LHCN-M2 (cell line): ENCODE data around the gene MPRIP. TPM values are rescaled to one million over a fixed set of nuclear protein-coding genes. Genes with fewer than 3 reads are reported as not detected.
"Not testable (repeated sequence)": the region's sequence is repeated elsewhere in the genome, so short reads cannot be mapped to it uniquely, and the experiment has no call there.

Experiments
- DNase-seq: peaks from one replicate; pipeline ENCODE4 v3.0.0-alpha.2; 2012; ENCODE audit warnings: low read depth
- total RNA-seq: library from RNA; depleted of rRNA; stranded (reverse); fragments of >200 nt; gene quantifications from 2 replicates; pipeline ENCODE4 v1.2.3, GENCODE V29; 2014

Gene MPRIP
- total RNA-seq, 1 experiment from 2014 or later = 198 TPM

DNA sequence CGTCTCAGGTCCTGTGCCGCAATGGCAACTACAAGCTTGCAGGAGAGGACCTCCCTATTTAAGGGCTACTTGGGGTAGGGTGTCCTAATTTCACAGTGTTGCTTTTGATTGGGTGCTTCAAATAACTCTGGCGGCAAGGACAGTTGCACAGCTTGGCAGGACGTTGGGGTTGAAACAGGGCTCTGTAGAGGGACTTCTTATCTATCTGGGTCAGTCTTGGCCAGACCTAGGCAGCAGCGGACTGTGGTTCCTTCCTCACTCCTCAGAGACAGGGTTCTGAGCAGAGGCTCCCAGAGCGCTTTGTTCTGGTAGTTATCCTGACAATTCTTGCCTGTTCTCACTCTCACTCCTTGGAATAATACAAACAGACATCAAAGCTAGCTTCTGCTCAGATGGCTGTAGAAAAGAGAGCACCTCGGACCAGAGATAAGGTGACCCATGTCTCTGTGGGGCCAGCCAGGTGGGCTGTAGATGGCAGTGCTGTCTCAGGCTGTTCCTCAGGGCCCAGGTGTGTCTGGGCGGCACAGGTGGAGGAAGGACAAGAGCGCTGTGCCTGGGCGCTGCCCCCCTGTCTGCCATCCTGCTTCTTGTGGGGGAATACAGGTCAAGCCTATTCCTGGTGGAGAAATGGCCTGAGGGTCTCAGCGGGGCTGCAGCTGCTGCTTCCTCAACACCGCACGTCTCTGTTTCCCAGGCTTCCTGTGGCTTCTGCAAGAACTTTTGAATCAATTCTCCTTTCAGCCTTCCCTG lies 102.8 kb downstream of the MPRIP start:
- no peak for DNase-seq

DNA sequence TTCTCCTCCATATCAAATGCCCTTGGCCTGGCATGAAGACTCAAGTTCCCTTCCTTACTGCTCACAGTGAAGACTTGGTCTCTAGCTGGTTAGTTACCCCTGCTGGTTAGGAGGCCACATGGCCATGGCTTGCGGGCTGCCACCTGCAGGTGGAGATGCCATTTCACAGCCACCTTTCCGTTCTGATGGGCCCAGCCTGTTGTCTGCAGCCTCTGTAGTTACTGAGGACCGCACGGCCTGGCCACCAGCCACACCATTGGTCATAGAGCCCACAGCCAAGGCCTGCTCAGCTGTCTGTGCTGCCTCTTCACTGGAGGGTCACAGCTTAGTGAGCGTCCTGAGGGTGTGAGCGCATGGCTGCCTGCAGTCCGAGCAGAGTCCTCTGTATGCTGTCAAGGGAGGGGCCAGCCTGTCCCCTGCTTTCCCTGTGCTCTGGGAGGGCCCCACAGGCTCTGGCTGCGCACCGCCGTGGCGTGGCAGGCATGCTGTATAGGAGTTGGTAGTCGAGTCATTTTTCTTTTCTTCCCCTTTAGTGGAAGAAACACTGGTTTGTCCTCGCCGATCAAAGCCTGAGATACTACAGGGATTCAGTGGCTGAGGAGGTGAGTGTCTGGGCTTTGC lies 104.6 kb downstream of the MPRIP start:
- DNase-seq = no peak

DNA sequence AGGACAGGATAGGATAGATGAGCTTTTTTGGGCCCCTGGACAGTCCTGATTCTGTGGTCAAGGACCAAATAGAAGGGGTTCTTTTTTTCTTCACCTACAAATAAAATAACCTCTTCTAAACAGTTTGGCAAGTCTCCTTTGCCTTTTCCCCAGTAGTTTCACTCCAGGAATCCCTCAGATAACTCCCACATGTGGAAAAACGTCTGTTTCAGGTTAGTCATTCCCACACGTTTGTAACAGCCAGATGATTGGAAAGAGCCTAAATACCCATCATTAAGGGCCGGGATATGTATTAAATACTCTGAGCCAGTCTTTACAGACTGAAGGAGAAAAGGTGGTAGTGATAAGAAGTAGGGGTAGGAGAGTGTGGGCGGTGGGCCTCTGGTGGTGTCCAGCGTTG lies 105.6 kb downstream of the MPRIP start:
- DNase-seq = no peak

DNA sequence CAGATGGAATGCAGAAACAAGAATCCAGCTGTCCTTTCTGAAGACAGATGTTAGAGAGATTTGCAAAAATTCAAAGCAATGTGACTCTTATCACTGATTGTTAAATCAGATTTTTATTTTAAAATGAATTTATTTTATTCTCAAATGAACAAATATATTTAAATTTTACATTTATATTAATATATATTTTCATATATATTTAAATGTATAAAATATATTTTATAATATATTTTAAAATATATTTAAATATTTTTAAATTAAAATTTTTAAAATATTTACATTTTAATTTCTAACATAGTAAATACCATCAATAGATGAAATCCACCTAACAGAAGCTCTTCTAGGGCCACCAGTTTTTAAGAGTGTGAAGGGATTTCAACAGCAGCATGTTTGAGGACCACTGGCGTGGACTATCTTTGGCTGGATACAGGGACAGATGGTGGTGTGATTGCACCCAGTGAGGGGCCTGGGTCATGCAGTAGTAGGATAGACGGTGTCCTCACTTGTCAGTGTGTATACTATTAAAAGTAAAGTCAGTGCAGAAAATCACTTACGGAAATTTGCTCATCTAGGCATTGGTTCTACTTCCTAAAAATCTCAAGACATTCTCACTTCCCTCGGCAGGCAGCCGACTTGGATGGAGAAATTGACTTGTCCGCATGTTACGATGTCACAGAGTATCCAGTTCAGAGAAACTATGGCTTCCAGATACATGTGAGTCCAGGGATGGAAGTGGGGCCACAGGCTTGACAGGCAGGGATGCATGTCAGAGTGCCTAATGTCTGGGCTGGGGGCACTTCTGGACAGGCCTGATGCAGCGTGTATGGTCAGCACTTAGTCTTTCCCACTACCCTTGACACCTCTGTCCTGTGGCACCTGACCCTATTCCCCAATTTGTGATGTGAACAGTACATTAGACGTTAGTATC lies 107.5 kb downstream of the MPRIP start:
- DNase-seq = peak; percentile 11

DNA sequence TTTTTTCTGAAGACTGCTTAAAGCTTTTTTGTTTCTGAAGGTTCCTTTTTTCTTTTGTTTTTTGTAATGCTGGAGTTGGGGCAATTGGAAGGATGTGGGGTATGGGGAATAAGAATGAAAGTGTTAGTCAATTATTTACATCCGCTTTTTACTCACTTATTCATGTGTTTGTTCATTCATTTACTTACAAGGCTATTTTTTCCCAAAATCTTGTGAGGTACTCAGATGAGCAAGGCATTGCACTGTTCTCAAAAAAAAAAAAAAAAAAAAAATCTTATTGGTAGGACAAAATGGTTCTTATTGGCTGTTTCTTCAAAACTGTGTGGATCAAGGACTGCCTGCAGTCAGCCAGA lies 108.2 kb downstream of the MPRIP start:
- DNase-seq = no peak

DNA sequence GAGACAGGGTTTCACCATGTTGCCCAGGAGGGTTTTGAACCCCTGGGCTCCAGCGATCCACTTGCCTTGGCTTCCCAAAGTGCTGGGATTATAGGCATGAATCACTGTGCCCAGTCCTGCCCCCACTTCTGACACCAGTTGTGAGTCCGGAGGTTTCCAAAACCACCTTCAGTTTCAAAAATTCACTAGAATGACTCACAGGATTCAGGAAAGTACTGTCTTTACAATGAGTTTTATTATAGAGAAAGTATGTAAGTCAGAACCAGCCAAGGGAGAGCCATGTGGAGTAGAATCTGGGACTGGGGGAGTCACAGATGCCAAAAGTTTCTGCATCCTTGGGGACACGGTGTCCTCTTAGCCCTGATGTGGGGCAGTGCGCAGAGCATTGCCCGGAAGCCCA lies 108.8 kb downstream of the MPRIP start:
- DNase-seq = peak; percentile 93

DNA sequence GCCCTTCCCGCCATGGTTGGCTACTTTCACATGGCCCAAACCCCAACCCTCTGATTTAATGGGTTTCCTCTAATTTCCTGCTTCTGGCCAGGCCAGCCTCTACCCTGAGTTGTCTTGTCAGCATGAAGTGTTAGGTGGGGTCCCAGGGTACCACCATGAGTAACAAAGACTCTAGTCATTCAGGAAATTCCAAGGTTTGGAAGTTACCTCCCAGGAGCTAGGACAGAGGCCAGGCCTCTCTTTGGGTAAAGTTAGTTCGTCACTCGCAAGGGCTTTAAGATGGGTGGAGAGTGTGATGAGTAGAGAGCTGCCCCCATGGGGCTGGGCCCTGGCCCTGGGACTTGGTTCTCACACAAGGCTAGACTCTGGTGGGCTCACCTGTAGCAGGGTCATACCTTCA lies 109.3 kb downstream of the MPRIP start:
- DNase-seq = no peak

DNA sequence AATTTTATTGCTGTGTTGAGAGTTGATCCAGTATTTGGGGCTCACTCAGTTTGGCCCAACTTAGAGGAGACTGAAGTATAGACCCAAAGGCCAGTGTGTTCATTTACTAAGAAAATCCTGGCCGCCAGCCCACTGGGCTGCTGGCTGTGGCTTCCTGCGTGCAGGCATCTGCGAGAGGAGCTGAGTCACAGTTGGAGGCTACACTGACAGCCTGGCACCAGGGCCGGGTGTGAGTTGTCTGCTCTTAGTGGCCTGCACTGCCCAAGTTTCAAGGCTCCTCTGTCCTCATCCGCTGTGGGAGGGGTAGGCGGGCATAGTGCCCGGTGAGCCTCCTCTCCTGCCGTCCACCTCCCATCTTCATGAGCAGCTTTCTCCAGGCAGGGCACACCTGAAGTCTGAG lies 109.7 kb downstream of the MPRIP start:
- DNase-seq = peak; percentile 95

DNA sequence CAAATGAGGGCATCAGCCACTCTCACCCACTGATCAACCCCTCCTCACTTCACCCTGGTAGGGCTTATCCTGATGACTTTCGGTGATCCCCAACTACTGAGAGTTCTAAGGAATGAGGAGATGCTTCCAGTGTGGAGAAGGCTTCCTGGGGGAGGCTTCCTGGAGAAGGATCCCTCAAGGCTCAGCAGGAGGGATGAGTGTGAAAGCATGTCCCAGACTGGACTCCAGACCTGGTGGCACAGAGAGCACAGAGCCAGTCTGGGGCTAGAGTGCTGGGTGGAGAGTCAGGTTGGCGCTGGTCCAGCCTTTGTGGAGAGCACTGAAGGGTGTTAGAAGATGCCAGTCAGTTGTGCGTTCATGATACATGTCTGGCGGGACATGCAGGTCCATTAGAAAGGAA lies 110.1 kb downstream of the MPRIP start:
- peak; percentile 31 for DNase-seq

DNA sequence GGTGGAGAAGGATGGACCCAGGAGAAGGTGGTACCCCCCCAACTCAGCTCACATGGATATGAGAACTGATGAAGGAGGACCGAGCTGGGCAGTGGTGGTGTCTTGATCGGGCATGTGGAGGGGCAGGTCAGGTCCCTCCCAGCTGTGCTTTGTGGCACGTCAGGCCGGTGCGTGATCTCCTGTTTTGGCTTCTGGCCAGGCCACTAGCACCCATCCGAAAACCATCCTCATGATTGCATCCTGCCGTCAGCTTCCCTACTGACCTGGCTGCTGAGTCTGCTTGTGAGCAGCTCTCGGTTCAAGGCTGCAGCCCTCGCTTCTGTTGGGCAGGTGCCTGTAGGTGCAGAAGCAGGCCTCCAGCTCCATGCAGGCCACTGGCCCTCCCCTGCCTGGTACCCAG lies 110.8 kb downstream of the MPRIP start:
- DNase-seq = no peak

DNA sequence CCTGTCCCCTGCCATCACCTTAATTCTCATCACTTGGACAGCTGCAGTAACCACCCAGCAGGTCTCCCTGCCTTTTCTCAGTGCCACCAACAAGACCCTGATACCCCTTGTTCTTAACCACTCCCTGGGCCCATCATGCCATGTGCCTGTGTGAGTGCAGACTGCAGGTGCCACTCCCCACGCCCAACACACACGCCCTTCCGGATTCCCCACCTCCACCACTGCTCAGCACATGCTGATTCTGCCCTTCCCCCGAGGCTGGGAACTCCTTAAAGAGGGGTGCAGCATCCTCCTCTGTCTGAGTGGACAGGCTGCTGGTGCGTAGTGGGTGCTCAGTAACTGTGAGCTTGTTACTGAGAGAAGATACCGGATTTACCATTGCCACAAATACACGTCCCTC lies 111.5 kb downstream of the MPRIP start:
- no peak for DNase-seq

DNA sequence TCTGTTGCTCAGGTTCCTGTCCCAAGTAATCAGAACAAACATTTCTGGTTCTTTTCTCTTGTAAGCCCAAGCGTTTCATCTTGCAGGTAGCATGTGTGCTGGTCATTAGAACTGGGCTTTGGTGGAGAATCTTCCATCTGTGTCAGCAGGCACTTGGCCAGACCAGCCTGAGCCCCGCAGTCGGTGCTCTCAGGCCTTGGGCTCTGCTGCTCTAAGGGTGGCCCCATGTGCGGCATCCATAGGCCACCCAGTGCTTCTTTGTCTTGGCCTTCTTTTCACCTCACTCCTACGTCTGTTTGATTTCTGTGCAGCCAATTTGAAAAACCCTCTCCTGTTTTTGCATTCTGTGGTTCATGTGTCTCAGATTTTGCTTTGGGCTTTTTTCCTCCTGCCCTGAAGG lies 112.3 kb downstream of the MPRIP start:
- no peak for DNase-seq

DNA sequence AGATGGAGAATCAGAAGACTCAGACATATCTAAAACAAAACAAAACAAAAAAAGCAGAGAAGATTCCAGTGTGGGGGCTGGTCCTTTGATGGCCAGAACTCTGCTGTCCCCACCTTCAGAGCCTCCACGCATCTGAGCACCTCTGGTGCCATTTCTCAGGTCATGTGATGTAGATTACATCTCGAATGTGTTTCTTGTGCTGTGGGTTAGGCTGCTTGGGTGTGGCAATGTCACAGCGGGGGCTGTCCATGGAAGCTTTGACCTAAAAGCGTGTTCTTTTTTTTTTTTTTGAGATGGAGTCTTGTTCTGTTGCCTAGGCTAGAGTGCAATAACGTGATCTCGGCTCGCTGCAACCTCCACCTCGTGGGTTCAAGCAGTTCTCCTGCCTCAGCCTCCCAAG lies 112.7 kb downstream of the MPRIP start:
- DNase-seq = no peak

DNA sequence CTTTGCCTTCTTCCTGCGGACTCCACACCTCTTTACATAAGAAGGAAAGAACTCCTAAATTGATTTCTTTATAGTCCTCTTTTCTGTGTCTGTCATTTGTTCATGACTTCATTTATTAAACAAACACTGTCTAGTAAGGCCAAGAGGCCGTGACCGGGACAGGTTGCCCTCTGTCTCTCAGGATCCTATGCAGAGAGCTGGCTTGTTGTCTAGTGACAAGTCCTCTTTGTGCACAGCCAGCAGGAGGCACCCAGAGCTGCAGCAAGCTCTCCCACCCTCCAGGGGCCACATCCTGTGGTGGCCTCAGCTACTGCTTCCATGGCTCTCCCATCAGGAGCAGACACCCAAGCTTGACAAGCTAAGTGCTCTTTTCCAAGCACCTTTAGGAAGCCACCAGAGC lies 113.3 kb downstream of the MPRIP start:
- peak; percentile 5 for DNase-seq

DNA sequence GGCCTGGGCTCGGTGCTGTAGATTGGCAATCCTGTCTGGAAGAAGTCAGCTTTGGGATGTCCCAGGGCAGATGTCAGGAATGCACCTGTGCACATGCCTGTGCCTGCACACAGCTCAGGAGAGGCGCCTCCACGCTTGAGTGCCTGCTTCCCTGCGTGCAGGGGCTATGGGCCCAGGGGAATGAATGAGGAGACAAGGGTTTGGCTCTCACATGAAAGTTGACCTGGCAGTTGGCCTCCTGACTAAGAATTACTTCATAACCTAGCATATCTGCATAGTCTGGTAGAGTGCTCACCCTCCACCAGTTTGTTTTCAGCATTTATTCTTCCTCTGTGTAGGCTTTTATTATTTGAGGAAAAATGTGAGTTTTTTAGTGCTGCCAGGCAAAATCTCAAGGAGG lies 113.8 kb downstream of the MPRIP start:
- DNase-seq = peak; percentile 80

DNA sequence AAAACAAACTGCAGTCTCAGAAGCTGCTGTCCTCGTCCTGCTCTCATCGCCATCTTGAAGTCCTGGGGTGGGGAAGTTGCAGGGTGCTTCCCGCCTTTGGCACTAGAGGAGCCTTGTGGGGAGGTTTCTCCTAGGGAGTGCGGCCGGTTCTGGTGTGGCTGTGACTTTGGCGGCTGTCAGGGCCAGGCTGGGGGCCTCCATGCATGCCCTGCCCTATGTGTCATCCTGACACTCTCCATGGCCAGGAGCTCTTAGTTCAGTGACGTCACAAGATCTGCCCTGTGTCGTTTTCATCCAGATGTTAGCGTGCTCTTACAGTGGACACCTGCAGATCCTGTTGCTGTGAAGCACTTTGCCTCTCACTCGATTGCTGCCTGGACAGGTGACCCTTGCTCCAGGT lies 114.3 kb downstream of the MPRIP start:
- DNase-seq = peak; percentile 46

DNA sequence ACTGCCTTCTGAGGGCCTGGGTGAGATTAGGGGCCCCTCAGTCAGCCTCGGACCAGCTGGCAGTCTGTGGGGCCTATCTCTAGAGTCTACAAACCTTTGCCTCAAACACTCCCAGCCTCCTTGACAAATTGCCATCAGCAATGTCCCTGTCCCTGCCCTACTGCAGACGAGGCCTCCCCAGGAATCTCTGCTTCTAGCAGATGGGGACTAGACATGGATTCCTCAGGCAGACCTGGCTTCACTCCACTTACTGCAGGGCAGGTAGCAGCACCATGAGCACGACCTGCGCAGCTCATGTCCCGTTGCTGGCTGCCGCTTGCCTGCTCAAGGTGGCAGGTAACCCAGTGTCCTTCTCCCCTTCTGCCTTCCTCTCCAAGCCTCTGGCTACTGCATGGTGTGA lies 114.8 kb downstream of the MPRIP start:
- DNase-seq = no peak

DNA sequence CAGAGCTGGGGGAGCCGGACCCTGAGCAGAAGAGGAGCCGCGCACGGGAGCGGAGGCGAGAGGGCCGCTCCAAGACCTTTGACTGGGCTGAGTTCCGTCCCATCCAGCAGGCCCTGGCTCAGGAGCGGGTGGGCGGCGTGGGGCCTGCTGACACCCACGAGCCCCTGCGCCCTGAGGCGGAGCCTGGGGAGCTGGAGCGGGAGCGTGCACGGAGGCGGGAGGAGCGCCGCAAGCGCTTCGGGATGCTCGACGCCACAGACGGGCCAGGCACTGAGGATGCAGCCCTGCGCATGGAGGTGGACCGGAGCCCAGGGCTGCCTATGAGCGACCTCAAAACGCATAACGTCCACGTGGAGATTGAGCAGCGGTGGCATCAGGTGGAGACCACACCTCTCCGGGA lies 116.2 kb downstream of the MPRIP start:
- DNase-seq = not testable (repeated sequence)

DNA sequence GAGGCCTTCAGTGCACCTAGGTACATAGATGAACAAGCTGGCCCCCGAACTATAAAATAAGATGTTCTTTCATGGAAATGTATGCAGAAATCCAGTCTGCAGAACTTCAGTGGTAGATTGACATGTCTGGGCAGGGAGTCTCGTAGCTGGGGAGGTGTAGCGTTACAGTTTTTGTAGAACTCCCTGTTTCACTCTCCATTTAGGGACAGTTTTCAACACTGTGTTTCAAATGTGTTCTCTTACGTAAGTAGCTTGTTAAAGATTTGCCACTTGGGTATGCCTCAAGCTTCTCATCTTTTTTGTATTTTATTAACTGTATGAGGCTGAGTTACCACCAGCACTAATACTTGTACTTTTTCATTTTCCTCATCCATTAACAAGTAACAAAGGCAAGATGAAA lies 117.3 kb downstream of the MPRIP start:
- no peak for DNase-seq

DNA sequence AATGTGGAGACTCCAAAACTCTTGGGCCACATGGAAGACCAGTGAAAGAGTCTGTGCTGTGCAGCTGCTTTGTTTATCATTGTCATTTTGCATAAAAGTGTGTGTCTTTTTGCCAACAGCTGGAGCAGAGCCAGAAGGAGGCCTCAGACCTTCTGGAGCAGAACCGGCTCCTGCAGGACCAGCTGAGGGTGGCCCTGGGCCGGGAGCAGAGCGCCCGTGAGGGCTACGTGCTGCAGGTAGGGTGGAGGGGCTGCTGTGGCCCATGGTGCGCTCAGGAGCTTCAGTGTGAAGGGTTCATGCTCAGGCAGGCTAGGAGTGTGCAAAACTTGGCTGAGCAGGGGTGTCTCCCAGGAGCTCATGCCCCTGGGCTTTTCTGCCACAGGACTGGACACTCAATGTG lies 118.9 kb downstream of the MPRIP start:
- DNase-seq = no peak

DNA sequence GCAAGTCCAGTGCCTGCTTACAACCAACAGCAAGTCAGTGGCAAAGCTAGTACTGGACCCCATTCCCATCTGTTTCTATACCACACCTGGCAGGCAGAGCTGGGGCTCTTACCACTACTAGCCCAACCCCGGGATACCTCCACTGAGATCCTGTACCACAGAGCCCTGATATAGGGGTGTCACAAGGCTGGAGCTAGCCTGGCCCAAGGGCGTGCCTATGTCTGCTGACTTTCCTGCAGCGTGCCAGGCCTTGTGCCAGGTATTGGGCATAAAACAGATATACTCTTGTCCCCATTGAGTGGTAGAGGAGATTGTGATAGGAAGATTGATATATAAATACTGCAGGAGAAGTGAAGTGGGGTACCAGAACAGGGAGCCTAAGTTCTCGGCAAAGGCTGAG lies 119.5 kb downstream of the MPRIP start:
- no peak for DNase-seq

DNA sequence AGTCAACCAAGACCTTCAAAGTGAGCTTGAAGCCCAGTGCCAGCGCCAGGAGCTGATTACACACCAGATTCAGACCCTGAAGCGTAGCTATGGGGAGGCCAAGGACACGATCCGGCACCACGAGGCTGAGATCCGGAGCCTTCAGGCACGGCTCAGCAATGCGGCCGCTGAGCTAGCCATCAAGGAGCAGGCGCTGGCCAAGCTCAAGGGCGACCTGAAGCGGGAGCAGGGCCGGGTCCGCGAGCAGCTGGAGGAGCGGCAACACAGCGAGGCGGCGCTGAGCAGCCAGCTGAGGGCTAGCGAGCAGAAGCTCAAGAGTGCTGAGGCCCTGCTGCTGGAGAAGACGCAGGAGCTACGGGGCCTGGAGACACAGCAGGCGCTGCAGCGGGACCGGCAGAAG lies 121.9 kb downstream of the MPRIP start:
- DNase-seq = no peak

DNA sequence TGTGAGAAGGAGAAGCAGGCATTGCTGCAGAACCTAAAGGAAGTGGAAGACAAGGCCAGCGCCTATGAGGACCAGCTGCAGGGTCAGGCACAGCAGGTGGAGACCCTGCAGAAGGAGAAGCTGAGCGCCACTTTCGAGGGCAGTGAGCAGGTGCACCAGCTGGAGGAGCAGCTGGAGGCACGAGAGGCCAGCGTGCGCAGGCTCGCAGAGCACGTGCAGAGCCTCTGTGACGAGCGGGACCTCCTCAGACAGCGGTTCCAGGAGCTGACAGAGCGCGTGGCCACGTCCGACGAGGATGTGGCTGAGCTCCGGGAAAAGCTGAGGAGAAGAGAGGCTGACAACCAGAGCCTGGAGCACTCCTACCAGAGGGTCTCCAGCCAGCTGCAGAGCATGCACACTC lies 122.4 kb downstream of the MPRIP start:
- no peak for DNase-seq
